IPS-NIHi7 (cell line): Measurements from ENCODE around the gene MAP3K21.

Experiments
- DNase-seq: peaks from one replicate; pipeline ENCODE4 v3.0.0; 2012; ENCODE audit warnings: mixed read lengths; ENCODE audit errors: extremely low spot score

Gene MAP3K21

DNA sequence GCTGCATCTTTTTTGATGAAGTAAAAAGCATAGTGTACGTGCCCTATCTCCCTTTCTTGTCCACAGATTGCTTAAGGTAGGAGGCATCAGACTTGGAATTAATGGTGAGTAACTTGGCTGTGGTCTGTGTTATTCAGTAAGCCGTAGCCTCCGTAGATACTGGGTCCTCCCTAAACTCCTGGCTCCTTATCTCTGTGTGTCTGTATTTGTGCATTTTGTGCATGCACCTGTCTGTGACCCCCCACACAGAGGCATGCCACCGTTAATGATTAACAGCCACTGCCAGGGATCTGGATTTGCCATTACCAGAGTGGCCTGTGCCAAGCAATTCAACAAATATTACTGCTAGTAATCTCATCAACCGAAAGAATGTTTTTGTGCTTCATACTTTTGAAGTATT lies 31.9 kb downstream of the MAP3K21 start:
- DNase-seq = no peak

GRCh38 chr1:233359905-233360304 lies 32.4 kb downstream of the MAP3K21 start:
- DNase-seq = no peak

DNA sequence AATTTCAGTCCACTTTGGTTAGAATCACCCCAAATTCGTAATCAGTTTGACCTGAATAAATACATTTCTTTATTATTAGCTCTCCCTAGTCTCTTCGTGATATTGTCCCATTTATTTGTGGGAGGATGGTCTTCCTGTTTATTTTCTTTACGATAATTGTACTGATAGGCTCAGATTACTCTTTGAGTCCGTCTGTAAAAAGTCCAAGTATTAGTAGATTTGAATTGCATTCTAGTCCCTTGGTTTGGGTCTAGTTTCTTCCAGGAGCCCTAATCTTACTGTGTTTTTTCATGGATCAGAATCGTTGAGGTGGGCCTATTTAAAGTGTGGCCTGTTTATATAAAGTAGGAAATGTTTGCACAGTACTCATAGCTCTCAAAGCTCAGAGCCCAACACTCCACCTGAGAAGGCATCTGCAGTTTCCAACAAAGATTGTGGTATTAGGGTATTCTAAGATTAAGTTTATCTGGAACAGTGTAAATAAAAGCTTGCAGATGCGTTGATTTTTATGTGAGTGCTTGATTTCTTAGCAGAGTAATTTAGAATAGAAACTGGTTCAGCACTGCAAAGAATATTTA lies 33.1 kb downstream of the MAP3K21 start:
- no peak for DNase-seq

DNA sequence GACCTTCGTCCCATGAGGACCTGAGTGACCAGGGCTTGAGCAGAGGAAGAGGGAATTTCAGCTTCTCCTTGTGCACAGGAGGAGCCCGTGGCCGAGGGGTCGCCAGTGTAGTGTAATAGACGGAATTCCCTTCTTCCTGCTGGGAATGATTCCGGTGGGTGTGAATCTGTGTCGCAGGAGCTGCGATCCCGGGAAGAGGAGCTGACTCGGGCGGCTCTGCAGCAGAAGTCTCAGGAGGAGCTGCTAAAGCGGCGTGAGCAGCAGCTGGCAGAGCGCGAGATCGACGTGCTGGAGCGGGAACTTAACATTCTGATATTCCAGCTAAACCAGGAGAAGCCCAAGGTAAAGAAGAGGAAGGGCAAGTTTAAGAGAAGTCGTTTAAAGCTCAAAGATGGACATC lies 34.4 kb downstream of the MAP3K21 start:
- no peak for DNase-seq

DNA sequence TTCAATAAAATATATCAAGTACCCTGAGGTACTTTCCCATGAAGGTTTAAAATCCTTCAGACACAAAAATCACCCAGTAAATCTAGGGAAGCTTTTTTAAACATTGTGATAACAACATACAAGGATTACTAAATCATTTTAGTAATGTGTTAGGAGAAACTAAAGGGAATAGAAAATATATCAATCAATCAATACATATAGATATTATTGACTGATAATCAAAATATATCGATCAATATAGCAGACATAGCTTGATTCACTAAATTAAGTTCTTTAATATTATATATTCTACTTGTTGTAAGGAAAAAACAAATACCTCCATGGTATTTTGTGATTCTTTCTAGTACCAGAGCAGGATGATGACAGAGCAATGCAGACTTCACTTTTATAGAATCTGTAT lies 35.2 kb downstream of the MAP3K21 start:
- DNase-seq = no peak

DNA sequence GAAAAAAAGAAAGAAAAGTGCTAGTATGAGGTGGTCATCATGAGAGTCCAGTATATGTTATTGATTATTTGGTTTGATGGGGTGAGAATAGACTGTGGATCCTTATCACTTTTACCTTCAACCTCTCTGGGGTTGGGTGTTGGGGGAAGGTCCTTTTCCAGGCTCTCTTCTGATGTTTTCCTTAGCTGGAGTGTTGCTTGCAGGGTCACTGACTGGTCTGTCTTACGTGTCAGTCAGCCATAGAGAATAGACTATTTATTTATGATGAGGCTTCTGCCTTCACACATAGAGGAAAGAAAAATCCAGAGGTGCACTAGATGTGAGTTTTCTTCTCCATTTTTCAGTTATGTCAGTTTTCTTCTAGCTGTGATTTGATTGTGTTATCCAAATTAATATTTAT lies 36.5 kb downstream of the MAP3K21 start:
- DNase-seq = no peak

DNA sequence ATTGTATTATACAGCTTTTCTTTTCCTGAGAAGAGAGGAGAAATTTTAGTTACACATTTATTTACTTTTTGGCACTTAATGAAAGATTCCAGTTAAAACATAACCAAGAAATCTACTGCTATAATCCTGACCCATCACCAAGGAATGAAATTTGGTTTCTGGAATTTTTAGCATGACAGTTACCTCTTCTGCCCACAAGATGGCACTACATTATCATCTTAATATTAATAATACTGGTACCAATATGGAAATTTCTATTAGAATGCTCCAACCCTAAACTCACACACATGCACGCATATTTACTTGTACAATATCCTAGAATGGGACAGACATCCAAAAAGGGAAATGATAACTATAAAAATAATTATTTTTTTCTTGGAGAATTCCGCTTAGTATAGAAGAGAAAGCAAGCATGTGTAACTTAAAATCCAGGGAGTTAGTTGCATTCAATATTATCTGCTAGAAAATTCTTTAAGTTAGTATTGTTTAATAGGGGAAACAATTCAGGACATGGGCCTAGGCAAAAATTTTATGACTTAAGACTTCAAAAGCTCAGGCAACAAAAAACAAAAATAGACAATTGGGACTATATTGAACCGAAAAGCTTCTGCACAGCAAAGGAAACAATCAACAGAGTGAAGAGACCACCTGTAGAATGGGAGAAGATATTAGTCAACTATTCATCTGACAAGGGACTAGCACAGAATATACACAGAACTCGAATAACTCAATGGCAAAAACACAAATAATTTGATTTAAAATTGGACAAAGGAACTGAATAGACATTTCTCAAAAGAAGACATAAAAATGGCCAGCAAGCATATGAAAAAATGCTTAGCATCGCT lies 37.4 kb downstream of the MAP3K21 start:
- DNase-seq = no peak

GRCh38 chr1:233366575-233366974 lies 39.1 kb downstream of the MAP3K21 start:
- no peak for DNase-seq

GRCh38 chr1:233367057-233367803 lies 39.7 kb downstream of the MAP3K21 start:
- peak; percentile 26 for DNase-seq

- no peak for DNase-seq
Observed at GRCh38 chr1:233368106-233368788, 40.7 kb downstream of the MAP3K21 start.

DNA sequence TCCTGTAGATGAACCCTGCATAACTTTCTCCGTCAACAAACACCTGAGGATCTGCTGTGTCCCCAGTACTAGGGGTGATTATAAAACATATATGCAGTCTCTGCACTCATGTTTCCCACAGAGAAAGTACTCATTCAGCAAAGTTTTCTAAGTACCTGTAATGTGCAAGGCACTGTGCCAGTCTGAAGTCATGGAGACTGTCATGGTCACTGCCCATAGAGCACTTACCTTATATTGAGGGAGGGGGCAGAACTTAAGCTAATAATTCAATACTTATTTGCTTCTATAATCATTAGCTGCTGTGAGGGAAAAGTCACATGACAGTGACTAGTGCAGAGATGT lies 41.2 kb downstream of the MAP3K21 start:
- no peak for DNase-seq

DNA sequence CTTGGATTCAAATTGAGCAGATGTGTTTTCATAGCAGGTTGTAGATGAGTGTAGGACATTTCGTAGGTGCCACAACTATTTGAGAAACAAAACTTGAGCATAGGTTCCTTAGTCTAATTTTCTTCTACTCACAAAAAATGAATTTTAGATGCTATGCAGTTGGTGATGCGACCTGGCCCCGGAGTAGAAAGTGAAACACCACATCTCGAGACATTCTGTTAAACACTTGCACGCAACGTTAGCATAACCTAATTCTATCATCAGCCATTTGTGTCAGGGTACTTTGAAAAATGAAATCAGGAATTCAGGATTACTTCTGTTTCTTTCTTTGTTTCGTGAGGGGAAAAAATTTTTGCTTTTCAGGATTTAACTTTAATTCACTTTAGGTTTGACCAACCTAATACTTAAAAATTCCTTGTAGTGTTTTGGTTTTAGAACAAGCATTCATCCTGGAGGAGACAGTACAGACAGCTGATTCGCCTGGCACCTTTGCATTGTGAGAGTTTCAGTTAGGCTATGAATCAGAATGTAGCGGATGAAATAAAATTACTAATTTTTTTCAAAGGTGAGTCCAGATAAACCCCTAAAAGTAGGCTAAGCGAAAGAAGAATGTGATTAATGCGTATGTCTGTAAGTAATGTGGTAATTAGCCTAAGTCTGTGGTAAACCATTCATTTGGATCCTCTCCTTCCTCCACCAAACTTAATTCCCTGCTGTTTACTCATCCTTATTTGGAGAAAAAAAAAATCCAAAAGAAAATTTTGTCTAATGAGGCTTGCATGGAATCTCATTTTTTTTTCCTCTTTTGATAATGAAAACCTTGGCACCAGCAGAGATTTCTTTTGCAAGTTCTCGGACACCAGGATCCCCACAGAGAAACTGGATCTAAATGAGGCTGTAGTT lies 44.9 kb downstream of the MAP3K21 start:
- DNase-seq = no peak

- no peak for DNase-seq
Observed at GRCh38 chr1:233373226-233373625, 45.7 kb downstream of the MAP3K21 start.

DNA sequence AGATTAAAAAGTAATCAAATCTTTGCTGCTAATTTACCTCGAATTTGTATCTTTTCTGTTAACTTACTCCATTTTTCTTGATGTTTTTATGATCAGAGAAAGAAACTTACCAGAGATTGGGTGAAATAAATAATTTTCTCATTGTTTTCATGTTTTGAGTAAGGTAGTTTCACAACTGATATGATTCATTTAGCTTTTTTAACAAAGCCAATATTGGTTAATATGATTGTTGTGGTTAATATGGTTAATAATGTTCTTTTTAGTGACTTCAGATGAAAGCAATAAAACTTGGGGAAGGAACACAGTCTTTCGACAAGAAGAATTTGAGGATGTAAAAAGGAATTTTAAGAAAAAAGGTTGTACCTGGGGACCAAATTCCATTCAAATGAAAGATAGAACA lies 48.1 kb downstream of the MAP3K21 start:
- no peak for DNase-seq

DNA sequence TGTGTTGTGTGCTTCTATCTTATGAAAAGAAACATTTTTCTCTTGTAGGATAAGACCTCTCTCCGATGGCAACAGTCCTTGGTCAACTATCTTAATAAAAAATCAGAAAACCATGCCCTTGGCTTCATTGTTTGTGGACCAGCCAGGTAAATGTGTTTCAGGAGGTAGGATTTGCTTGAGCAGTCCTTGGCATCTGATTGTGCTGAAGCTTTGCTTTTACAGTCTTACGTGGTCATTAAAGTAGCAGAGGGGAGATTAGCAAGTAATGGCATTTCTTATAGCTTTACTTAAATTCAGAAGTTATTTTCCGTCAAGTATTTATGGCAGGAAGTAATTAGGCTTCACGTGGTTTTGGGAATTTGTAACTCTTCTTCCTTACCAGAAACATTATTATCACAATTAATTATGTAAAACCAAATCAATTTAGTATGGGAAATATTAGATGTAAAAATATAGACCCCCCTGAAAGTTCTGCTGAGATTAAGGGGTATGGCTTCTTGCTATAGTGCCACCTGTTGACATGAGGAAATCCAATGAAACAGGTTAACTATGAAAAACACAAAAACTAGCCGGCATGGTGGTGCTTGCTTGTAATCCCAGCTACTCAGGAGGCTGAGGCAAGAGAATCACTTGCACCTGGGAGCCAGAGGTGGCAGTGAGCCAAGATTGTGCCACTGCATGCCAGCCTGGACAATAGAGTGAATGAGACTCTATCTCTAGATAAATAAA lies 49.0 kb downstream of the MAP3K21 start:
- DNase-seq = no peak

- DNase-seq = no peak
Observed at GRCh38 chr1:233379869-233380438, 52.4 kb downstream of the MAP3K21 start.

DNA sequence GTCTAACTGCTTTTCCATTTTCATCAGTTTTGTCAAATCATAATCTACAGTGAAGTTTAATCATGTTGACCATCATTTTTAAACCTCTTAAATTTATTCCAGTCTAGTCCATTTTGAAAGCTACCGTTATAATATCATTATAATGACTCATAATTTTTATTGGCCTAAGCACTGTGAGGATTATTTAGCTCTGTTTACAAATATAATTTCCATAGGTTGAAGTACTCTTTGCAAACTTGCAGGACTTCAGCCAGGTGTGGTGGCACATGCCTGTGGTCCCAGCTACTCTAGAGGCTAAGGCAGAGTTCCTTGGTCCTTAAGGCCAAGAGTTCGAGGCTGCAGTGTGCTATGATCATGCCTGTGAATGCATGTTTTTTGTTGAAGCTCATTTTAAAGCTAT lies 54.3 kb downstream of the MAP3K21 start:
- no peak for DNase-seq

- DNase-seq = no peak
Observed at GRCh38 chr1:233383984-233384383, 56.5 kb downstream of the MAP3K21 start.

DNA sequence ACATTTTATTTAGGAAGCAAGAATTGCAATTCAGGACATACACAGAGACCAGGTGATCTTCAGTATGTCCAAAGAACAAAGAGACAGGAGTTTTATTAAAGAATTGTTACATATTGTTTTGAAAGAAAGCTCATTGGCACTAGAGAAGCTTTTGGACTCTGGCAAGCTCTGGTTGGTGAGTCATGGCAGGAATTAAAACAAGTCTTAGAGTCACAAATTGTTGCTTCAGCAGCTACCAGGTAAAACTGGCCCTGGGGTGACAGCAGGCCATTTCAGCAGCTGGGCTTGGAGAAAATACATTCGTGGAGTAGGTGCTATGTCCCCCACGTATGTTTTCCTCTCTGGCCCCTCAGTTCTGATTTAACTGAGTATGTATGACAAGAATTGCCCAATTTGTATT lies 58.8 kb downstream of the MAP3K21 start:
- no peak for DNase-seq

- DNase-seq = no peak
Observed at GRCh38 chr1:233387585-233387984, 60.1 kb downstream of the MAP3K21 start.
